Glomerular visceral epithelial cell (primary cell): ENCODE results near the gene TMEM205.
"Not testable (repeated sequence)": the region's sequence is repeated elsewhere in the genome, so short reads cannot be mapped to it uniquely, and the experiment has no call there.

Source experiments
- DNase-seq: peaks from one replicate; pipeline ENCODE4 v3.0.0-alpha.2; 2016; ENCODE audit errors: extremely low spot score

The TMEM205 gene

DNA sequence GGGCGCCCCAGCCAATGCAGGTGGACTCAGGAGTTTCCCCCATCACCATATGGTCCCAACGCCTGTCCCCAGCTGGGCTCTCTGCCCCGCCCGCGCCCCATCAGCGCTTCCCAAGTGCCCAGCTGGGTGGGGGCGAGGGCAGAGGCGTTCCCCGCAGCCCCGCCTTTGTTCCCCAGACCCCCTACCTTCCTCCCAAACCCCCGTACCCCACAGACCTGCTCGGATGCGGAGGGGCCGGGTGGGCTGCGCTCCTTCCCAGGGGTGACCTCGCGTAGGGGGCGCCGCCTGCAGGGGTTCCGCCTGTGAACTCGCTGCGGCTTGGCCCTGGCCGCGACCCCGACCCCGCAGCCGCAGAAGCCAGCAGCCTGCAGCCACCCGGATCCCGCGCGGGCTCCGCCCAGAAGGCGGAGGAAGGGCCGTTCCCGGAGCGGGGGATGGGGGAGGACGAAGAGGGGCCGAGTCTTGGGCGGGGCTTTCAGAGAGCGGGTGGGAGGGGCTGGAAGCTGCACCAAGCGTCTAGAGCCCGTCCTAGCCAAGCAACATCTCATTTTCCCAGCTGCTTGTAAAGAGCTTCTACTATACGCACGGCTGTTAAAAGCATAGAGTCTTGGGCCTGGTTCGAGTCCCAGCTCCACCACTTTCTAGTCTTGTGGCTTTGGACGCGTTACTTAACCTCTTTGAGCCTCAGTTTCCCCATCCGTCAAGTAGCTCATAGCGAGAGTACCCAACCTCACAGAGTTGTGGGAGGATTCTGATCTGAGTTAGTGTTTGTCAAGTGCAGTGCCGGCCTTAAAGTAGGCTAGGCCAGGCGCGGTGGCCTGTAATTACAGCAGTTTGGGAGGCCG, 6.6 kb downstream of the TMEM205 start, which contains the start of gene RAB3D:
Gene RAB3D, minus strand, starts transcription at position 404 of the 845 bp plus-strand sequence. CDS start 2,258 bp downstream, outside the sequence.
- DNase-seq, result peak; percentile 78

DNA sequence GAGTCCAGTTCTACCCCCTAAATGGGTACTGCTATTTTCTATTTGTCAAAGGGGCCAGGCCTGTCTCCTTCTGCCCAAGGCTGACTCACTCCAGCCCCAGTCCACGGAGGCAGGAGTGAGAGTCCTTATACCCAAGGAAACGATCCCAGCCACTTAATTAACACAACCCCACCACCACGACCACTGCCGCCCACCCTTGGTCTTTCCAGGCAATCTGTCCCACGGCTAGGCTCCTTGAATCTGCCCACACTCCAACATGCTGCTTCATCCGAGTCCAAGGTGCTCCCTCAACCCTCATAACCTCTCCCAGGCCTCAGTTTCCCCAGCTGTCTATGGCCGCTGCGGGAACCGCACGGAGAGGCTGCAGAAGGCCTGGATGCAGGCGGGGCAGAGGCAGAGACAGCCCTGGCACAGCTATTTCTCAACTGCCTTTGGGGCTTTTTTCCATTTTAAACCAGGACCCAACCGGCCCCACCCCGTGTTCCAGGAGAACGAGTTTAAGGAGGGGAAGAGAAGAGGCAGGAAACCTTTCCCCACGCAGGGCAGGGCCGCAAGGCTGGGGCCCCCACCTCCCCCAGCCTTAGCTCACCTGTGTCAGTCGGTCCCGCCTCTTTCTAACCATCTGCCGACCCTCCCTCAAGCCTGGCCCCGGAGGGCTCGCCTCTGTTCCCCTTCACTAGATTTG, 7.4 kb downstream of the TMEM205 start:
- no peak for DNase-seq

DNA sequence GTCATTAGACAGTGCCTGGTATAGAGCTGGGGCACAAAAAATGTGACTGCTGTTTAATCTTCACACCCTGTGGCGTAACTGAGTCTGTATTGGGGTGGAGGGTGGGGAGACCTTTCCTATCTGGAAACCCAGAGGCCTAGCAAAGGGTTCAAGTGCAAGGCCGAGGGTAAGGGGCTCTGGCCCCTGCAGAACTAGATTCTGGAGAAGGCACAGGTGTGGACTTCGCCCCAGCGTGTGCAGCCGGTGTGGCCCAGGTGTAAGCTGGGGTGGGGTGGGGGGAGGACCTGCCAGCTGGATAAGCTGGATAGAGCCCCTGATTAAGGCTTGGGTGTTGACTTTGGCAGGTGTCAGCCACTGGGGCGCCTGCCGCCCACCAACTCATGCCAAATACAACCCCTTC, 7.9 kb downstream of the TMEM205 start:
- DNase-seq, result no peak

DNA sequence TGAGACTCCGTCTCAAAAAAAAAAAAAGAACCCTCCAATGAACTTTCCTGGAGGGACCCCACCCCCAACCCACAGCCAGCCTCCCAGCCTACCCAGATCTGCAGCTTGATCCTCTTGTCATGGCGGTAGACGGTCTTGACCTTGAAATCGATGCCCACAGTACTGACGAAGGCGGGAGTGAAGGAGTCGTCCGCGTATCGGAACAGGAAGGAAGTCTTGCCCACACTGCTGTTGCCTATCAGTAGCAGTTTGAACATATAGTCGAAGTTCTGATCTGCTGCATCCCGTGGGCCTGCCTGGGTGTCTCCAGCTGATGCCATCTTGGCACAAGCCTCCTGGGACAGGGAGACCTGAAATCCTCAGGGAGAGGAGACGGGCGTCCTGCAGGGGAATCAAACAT, 9.0 kb downstream of the TMEM205 start:
- DNase-seq, result no peak

DNA sequence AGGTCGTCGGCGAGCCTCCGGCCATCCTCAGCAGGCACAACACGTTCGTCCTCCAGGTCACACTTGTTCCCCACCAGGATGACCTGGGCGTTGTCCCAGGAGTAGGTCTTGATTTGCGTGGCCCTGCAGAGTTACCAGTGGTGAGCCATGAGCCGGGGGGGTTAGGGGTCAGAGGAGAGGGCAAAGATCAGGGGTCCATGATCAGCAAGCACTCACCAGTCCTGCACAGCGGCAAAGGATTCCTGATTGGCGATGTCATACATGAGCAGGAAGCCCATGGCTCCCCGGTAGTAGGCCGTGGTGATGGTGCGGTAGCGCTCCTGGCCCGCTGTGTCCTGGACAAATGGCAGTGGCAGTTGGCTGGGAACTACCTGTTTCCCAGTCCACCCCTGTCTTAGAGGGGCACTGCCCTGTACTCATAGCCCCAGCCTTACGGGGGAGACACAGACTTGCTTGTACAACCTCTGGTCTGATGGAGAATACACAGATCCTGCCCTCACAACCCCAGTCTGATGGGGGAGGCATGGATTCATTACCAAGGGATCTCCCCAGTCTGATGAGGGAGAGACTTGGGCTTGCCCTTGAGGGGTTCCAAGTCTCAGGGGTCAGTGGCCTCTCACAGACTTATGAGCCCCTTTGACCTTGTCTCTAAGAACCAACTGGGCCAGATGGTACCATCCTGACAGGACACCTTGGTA, 10.5 kb downstream of the TMEM205 start:
- no peak for DNase-seq

- DNase-seq, result not testable (repeated sequence)
These were observed 12.2 kb downstream of the TMEM205 start for GRCh38 chr19:11333838-11334237.

- no peak for DNase-seq
These were observed 13.2 kb downstream of the TMEM205 start for GRCh38 chr19:11332822-11333221.

DNA sequence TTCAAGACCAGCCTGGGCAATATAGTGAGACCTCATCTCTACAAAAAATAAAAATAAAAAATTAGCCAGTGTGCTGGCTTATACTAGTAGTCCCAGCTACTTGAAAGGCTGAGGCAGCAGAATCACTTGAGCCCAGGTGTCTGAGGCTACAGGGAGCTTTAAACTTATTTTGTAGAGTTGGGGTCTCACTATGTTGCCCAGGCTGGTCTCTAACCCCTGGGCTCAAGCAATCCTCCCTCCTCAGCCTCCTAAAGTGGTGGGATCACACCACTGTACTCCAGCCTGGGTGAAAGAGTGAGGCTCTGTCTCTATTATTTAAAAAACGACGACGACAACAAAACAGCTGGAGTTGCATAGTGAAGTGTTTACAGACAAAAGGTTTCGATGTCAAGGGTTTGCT, 14.6 kb downstream of the TMEM205 start:
- DNase-seq, result no peak

GRCh38 chr19:11330127-11330526, 15.9 kb downstream of the TMEM205 start:
- DNase-seq, result no peak

DNA sequence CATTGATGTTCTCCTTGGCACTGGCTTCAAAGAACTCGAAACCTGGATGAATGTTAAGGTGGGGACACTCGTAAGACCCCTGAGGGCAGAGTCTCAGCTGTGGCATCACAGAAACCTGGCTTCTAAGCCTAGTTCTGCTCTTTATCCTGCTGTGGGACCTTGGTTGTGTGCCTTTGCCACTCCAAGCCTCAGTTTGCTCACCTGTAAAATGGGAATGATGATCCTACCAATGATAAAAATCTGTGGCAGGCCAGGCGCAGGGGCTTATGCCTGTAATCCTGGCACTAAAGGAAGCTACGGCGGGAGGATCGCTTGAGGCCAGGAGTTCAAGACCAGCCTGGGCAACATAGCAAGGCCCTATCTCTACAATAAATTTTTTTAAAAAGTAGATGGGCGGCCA, 20.5 kb downstream of the TMEM205 start:
- no peak for DNase-seq

DNA sequence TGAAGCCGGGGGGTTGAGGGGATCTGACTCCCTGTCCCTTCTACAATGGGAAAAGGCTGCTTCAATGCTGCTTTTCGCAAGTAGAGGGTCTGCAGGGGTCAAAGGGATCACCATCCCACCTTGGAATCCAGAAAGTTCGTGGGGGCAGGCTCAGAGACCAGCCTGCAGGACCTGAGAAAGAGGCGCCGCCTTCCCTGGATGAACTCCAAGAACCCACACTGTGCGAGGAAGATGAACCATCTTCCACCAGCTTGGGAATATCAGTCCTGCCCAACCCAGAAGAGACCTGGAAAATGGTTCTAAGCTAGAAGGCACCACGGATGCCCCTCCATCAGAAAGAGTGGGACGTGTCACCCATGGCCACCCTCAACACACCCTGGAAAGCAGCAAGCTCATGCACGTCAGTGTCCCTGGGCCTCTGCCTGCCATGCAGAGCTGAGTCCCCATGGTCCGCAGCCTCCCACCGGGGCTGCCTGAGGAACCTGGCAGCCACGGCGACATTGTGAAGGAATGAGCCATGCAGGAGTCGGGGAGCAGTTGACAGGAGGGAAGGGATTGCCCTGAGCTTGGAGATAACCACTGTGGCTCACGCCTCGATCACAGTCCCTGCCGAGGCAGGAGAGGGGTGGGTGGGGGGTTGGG, 21.2 kb downstream of the TMEM205 start:
- no peak for DNase-seq

GRCh38 chr19:11324079-11324661, 21.9 kb downstream of the TMEM205 start:
- DNase-seq, result peak; percentile 89

- DNase-seq, result no peak
These were observed 22.4 kb downstream of the TMEM205 start for GRCh38 chr19:11323601-11324078.

- no peak for DNase-seq
These were observed 23.6 kb downstream of the TMEM205 start for GRCh38 chr19:11322269-11323024.

- DNase-seq, result no peak
These were observed 24.6 kb downstream of the TMEM205 start for GRCh38 chr19:11321191-11322126.

DNA sequence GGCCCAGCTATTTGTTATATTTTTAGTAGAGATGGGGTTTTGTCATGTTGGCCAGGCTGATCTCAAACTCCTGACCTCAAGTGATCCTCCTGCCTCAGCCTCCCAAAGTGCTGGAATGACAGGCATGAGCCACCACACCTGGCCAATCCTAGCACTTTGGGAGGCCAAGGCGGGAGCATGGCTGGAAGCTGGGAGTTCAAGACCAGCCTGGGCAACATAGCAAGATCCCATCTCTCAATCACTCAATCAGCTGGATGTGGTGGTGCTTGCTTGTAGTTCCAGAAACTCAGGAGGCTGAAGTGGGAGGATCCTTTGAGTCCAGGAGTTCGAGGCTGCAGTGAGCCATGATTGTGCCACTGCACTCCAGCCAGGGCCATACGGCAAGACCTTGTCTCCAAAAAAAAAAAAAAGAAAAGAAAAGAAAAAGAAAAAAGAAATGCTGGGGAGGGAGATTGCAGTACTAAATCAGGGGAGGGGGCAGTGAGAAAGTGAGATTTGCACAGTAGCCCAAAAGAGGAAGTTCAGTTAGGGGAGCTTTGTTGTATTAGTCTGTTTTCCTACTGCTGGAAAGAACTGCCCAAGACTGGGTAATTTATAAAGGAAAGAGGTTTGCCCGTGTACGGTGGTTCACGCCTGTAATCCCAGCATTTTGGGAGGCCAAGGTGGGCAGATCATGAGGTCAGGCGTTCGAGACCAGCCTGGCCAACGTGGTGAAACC, 25.6 kb downstream of the TMEM205 start:
- DNase-seq, result not testable (repeated sequence)

DNA sequence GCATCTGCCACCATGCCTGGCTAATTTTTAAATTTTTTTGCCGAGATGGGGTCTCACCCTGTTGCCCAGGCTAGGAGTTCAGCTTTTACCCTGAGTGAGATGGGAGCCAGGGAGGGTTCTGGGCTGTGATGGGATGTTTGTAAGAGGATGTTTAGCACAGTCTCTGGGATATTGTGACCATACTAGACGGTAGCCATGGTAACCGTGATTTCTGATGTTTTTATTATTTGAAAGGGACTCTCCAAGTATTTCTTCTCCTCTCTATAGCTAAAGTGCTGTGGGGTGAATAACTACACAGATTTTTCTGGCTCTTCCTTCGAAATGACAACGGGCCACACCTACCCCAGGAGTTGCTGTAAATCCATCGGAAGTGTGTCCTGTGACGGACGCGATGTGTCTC, 39.7 kb downstream of the TMEM205 start:
- DNase-seq, result no peak

DNA sequence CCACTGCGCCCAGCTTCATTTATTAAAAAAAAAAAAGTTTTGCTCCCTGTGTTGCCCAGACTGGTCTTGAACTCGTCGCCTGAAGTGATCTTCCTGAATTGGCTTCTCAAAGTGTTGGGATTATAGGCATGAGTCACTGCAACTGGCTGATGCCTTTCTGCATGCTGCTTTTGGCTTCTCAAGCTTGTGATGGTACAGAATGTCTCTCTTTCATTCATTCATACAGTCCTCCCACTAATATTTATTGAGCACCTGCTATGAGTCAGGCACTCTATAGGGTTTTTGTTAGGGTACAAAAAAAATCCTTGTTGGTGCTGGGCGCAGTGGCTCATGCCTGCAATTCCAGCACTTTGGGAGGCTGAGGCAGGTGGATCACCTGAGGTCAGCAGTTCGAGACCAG, 41.1 kb downstream of the TMEM205 start:
- DNase-seq, result no peak

GRCh38 chr19:11300811-11301120, 45.3 kb downstream of the TMEM205 start:
- no peak for DNase-seq
